HUES64 (cell line): Measurements from ENCODE around the gene TCEA2.

ENCODE experiments used
- H3K27ac ChIP-seq: 2 replicates; pipeline ENCODE4 v1.7.0; 2013; ENCODE audit warnings: low read depth, low read length, inconsistent platforms
- H3K27me3 ChIP-seq: 2 replicates; pipeline ENCODE4 v1.6.1; 2013; ENCODE audit warnings: mild to moderate bottlenecking, low read length; ENCODE audit not compliant: insufficient read depth
- H3K36me3 ChIP-seq: 2 replicates; pipeline ENCODE4 v1.6.1; 2013; ENCODE audit warnings: mild to moderate bottlenecking, low read length; ENCODE audit not compliant: insufficient read depth
- H3K4me1 ChIP-seq: 2 replicates; pipeline ENCODE4 v1.6.1; 2013; ENCODE audit warnings: mild to moderate bottlenecking, low read length, moderate library complexity; ENCODE audit not compliant: insufficient read depth
- H3K4me3 ChIP-seq: 2 replicates; pipeline ENCODE4 v1.5.1; 2013; ENCODE audit warnings: mild to moderate bottlenecking, low read length, moderate library complexity
- H3K9ac ChIP-seq: 2 replicates; pipeline ENCODE4 v1.6.1; 2013; ENCODE audit warnings: mild to moderate bottlenecking, low read depth, low read length
- H3K9me3 ChIP-seq: 2 replicates; pipeline ENCODE4 v1.6.1; 2013; ENCODE audit warnings: low read depth, low read length; ENCODE audit not compliant: insufficient read depth
- WGBS: fragments of 150-250, 120-280 bp; methylation state at CpG from one replicate; pipeline ENCODE4 v1.1.7; 2013; ENCODE audit warnings: missing lambda C conversion rate; 5-methylcytosine and 5-hydroxymethylcytosine counted together

TCEA2 gene

DNA sequence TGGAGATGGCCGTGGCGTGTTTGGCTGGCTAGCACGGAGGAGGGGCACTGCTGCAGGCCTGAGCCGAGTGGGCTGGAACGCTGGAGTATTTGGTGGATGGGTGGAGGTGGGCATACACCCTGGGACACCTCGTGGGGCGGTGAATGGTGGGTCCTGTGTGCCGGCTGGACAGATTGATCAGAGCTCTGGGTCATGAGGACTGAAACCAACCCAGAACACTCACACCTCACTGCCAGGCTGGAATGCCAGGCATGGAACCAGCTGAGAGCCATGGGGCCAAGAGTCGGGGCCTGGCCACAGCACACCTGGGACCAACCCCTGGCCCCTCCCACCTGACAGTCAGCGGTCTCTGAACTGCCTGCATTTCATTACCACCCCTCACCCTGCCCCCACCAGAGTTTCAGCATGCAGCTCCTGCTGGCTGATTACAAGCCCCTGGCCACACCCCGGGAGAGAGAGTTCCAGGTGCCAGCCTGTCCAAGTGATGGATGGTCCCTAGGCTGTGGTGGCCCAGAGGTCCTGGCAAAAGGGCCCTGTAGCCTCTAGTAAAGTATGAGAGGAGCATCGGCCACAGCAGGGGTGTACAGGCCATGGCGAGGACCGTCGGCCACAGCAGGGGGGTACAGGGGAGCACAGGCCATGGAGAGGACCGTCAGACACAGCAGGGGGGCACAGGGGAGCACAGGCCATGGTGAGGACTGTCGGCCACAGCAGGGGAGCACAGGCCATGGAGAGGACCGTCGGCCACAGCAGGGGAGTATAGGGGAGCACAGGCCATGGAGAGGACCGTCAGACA, 41.1 kb downstream of the TCEA2 start:
- H3K27me3 ChIP-seq = peaks cover 37% of the 10 kb centered on the region
- WGBS = 83% methylated on average over 20 of the region's 20 CpGs
- no peaks in the 10 kb centered on the region for H3K9me3 ChIP-seq
- H3K9ac ChIP-seq = no peak overlapping the region
- no peaks in the 10 kb centered on the region for H3K4me1 ChIP-seq
- no peak overlapping the region for H3K27ac ChIP-seq
- no peaks in the 10 kb centered on the region for H3K36me3 ChIP-seq
- H3K4me3 ChIP-seq = no peak overlapping the region

DNA sequence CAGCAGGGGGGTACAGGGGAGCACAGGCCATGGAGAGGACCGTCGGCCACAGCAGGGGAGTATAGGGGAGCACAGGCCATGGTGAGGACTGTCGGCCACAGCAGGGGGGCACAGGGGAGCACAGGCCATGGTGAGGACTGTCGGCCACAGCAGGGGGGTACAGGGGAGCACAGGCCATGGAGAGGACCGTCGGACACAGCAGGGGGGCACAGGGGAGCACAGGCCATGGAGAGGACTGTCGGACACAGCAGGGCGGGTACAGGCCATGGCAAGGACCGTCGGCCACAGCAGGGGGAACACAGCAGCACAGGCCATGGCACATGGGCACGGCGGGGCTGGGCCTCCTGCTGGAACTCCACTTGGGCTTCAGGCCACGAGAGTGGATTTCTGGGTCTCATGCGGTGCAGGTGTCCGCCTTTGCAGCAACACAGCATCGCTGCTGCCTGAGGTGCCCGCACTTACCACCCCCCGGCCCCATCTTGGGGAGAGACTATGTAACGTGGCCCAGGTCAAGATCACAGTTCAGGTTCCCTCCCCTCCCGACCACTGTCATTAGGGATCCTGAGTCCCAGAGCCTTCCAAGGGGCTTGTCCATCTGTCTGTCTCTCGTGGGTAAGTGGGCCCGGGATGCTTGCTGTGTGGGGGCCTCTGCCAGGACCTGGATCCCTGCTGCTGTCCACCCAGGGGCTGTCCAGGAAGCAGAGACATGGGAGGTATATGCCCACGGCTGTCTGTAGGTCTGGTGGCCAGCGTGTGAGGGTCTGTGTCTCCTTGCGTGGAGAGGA, 41.9 kb downstream of the TCEA2 start:
- H3K27me3 ChIP-seq = peaks cover 37% of the 10 kb centered on the region
- H3K9ac ChIP-seq = no peak overlapping the region
- H3K9me3 ChIP-seq = no peaks in the 10 kb centered on the region
- H3K27ac ChIP-seq = no peak overlapping the region
- no peaks in the 10 kb centered on the region for H3K4me1 ChIP-seq
- no peak overlapping the region for H3K4me3 ChIP-seq
- no peaks in the 10 kb centered on the region for H3K36me3 ChIP-seq
- WGBS = 92% methylated on average over 25 of the region's 25 CpGs

DNA sequence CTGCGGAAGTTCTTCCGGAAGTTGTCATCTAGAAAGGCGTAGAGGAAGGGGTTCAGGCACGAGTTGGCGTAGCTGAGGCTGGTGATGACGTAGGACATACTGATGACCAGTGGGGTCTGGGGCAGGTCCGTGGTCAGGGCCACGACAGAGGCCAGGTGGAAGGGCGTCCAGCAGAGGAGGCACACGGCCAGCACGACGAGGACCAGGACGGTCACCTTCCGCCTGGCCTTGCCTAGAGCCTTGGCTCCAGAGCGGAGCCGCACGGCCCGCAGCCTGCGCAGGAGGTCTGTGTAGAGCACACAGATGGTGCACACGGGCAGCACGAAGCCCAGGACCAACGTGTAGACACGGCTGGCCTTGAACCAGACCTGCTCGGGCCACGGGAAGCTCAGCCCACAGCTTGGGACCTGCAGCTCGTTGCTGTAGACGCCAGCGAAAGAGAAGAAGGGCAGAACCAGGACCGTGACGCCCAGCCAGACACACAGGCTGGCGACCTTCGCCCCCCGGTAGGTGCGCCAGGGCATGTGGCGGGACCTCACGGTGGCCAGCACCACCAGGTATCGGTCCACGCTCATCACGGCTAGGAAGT, 42.9 kb downstream of the TCEA2 start:
- no peaks in the 10 kb centered on the region for H3K4me1 ChIP-seq
- no peak overlapping the region for H3K27ac ChIP-seq
- H3K27me3 ChIP-seq = peaks cover 30% of the 10 kb centered on the region
- H3K36me3 ChIP-seq = no peaks in the 10 kb centered on the region
- no peak overlapping the region for H3K4me3 ChIP-seq
- H3K9me3 ChIP-seq = no peaks in the 10 kb centered on the region
- no peak overlapping the region for H3K9ac ChIP-seq
- WGBS = 95% methylated on average over 39 of the region's 39 CpGs

DNA sequence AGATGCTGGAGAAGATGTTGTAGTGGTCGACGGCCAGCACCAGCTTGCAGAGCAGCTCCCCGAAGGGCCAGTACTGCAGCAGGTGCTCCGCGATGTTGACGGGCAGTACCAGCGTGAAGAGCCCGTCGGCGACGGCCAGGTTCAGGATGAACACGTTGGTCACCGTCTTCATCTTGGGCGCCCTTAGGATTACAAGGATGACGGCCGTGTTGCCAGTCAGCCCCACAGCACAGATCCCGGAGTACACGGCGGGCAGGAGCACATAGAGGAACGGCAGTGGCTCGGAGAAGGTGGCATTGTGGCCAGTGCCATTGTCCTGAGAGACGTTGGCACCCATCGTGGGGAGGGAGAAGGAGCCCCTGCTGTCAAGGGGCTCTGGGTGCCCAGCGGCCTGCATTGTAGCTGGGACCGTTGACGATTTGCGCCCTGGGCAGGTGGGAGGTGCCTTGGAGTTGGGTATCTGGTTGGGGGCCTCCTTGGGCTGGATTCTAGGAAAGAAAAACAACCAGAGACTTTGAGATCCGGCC, 43.5 kb downstream of the TCEA2 start:
- Histone ChIP-seq H3K4me3 (no peak overlapping the region), H3K36me3 (no peaks in the 10 kb centered on the region), H3K9me3 (no peaks in the 10 kb centered on the region), H3K4me1 (no peaks in the 10 kb centered on the region), H3K27me3 (peaks cover 24% of the 10 kb centered on the region), H3K27ac (no peak overlapping the region), H3K9ac (no peak overlapping the region)
- WGBS = 95% methylated on average over 28 of the region's 28 CpGs

DNA sequence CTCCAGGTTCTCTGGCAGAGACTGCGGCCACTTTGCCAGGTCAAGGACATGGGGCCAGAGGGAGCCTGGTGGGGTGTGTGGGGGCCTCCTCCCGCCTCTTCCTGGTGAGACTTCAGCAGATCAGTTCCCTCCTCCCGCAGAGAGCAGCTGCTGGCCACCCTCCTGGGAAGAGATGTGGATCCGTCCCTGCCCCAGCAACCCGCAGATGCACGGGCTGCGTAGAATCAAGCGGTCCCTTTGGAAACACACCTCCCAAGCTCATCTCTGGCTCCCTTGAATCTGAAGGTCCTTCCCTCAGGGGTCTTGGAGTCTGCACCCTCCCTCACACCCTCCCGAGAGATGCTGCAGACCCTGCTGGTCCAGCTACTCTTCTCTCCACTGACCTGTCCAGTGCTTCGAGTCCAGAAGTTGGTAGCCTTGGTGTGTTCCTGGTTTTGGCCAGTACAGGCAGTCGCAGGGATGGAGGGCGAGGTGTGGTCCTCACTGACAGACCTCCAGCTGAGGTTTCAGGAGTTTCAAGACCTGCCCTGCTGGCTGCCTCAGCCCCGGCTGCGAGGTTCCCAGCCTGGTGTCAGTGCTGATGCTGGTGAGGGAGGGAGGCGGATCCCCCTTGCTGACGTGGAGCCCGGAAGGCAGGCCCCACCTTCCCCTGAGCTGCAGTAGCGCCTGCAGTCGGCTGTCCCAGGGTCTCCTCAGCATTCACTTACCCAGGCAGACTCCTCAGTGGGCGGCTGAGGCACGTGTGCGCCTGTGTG, 44.2 kb downstream of the TCEA2 start, which contains the start of gene NPBWR2:
Gene NPBWR2, minus strand, starts transcription at position 585 of the 755 bp plus-strand sequence. CDS start 734 bp downstream, outside the sequence.
- no peaks in the 10 kb centered on the region for H3K9me3 ChIP-seq
- H3K36me3 ChIP-seq = no peaks in the 10 kb centered on the region
- no peak within 1 kb of the TSS for H3K27ac ChIP-seq
- WGBS = 80% methylated on average over 22 of the region's 22 CpGs
- no peak within 1 kb of the TSS for H3K9ac ChIP-seq
- H3K4me1 ChIP-seq = no peaks in the 10 kb centered on the region
- H3K27me3 ChIP-seq = peaks cover 18% of the 10 kb centered on the region
- no peak within 1 kb of the TSS for H3K4me3 ChIP-seq

DNA sequence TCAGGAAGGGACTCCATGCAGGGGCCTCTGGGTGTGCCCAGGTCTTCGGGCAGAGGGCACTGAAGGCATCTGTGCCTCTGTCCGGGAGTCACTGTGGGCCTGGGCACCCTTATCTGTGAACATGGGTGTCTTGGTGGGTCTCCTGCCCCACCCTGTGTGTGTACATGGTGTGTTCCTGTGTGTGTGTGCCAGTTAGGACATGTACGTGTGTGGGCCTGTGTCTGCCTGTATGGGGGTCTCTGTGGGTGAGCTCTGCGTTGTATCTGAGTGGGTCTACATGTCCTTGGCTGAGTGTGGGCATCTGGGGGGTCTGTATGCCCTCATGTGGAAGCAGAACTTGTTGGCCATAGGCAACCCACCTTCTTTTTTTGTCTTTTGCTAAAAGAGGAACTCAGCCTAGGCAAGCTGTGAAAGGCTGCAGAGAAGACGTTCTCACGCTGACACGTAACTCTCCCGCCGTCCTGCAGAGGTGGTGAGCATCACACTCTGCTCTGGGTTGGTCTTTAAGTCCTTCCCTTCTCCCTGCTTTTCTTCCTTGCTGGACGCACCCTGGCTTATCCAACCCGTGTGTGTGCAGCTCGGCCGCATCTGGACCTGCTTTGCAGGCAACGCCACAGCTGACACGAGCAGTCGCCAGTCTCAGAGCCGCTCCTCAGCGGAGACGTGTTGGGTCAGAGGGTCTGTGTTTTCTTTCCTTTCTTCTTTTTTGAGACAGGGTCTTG, 44.9 kb downstream of the TCEA2 start:
- Histone ChIP-seq H3K27ac (no peak overlapping the region), H3K9me3 (no peaks in the 10 kb centered on the region), H3K4me3 (no peak overlapping the region), H3K9ac (no peak overlapping the region), H3K36me3 (no peaks in the 10 kb centered on the region), H3K4me1 (no peaks in the 10 kb centered on the region), H3K27me3 (peaks cover 10% of the 10 kb centered on the region)
- WGBS = 90% methylated on average over 19 of the region's 19 CpGs

DNA sequence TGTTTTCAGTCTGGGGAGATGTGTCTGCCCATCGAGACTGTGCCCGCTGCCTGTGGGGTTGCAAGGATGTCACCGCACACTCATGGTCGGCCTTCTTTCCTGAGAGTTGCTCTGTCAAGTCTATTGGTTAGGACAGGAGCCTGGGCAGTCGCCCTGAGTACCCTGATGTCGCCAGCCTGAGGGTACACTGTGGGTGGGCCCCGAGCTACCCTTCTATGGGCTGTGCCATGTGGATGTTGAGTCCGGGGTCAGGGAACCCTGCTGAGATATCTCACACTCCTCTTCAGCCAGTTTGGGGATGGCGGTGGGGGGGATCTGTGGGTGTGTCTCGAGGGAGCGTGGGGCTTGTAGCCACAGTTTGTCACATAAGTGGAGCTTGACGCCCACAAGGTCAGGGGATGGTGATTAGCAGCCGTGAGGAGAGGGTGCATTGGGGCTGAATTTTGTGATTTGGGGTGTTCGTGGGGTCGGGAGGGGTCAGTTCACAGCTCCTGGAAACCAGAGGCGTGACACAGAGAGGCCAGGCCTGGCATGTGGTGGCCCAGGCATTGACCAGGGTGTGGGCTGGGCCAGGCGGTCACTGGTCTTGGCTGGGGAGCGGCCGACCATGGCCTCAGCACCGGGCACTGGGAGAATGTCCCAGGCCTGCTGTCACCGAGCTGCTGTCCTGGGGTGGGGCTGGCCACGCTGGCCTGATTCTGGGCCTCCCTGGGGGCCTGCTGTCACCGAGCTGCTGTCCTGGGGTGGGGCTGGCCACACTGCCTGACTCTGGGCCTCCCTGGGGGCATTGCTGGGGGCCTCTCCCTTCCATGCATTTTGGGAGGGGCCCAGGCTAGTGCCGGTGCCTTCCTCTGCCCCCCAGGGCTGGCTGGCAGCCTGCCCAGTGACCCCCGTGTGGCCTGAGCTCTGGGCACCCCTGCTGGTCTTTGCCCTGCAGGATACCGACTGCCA, 46.0 kb downstream of the TCEA2 start:
- no peaks in the 10 kb centered on the region for H3K36me3 ChIP-seq
- no peaks in the 10 kb centered on the region for H3K27me3 ChIP-seq
- H3K4me3 ChIP-seq = no peak overlapping the region
- H3K9me3 ChIP-seq = no peaks in the 10 kb centered on the region
- H3K9ac ChIP-seq = no peak overlapping the region
- H3K27ac ChIP-seq = no peak overlapping the region
- 88% methylated on average over 26 of the region's 26 CpGs for WGBS
- no peaks in the 10 kb centered on the region for H3K4me1 ChIP-seq

DNA sequence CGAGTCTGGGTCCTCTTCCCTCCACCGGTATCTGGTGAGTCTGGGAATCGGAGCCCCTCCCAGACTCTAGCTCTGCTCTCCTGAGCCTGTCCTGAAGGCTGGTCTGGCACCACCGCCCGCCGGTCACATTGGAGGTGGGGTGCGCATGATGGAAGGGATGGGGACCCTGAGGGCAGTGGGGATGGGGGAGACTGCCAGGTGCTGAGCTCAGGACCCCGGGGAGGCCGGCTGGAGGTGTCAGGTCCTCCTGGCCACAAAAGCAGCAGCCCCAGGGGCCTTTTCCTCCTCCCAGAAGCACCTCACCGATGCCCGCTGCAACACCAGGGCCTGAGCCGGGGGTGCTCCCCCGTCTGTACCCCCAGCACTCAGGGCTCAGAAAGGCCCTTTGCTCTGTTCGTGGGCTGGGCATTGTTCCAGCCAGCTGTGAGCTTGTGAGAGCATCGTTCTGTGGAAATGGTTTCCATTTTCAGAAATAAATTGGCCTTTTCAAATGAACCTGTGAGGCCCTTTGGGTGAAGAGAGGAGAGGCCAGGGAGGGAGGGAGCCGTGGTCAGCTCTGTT, 46.9 kb downstream of the TCEA2 start:
- Histone ChIP-seq H3K27me3 (no peaks in the 10 kb centered on the region), H3K9me3 (no peaks in the 10 kb centered on the region), H3K36me3 (no peaks in the 10 kb centered on the region), H3K9ac (no peak overlapping the region; the same call in 1 of the 2 replicates), H3K4me1 (no peaks in the 10 kb centered on the region), H3K27ac (no peak overlapping the region), H3K4me3 (no peak overlapping the region)
- WGBS = 91% methylated on average over 16 of the region's 16 CpGs

DNA sequence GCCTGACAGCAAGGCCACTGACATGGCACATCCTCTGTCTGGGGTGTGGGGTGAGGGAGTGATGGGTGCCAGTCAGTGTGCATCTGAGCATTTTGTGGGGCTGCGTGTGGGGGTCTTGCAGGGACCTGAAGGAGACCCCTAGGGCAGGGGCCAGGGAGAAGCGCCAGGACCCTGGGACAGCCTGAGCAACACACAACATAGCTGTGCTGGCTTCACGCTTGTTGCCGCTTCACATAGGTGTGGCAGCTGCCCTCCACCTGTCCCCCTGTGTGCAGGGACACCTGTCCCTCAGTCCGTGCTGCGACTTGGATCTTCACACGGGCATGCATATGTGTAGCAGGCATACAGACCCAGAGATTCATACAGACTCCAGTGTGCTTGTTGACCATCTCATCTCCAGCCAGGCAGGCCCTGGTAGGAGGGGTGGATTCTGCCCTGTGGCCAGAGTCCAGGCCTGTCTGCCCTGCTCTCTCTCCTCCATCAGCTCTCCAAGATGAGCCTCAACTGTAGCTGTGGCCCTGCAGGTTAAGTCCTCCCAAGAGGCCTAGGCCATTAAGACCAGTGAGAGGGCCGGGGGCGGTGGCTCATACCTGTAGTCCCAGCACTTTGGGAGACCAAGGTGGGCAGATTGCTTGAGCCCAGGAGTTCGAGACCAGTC, 47.5 kb downstream of the TCEA2 start:
- H3K9me3 ChIP-seq = no peaks in the 10 kb centered on the region
- no peaks in the 10 kb centered on the region for H3K27me3 ChIP-seq
- H3K4me3 ChIP-seq = no peak overlapping the region
- H3K9ac ChIP-seq = no peak overlapping the region; the same call in 1 of the 2 replicates
- H3K4me1 ChIP-seq = no peaks in the 10 kb centered on the region
- 92% methylated on average over 10 of the region's 10 CpGs for WGBS
- no peak overlapping the region for H3K27ac ChIP-seq
- no peaks in the 10 kb centered on the region for H3K36me3 ChIP-seq
